K562 (cell line): ENCODE results near the gene CLDND2. TPM values are rescaled to one million over a fixed set of nuclear protein-coding genes. Genes with fewer than 3 reads are reported as not detected.

ENCODE experiments used
- BRD4 ChIP-seq: fragments of 200-600 bp; sonication (generic); IDR thresholded peaks from 2 replicates; pipeline ENCODE4 v1.6.1; 2017; ENCODE audit warnings: inconsistent platforms
- CHD4 ChIP-seq: fragments of 200-600 bp; sonication (generic); IDR thresholded peaks from 3 replicates; pipeline ENCODE4 v1.6.1; 2012; ENCODE audit warnings: low read depth, mild to moderate bottlenecking, mixed read lengths, low read length, inconsistent platforms; ENCODE audit not compliant: insufficient read depth, insufficient replicate concordance, poor library complexity, severe bottlenecking
- CTBP1 ChIP-seq: fragments of 450-650 bp; IDR thresholded peaks from 2 replicates; pipeline ENCODE4 v1.6.1; 2016; ENCODE audit warnings: borderline replicate concordance
- E2F8 ChIP-seq: fragments of 450-650 bp; IDR thresholded peaks from 2 replicates; pipeline ENCODE4 v1.7.1; 2018; ENCODE audit warnings: mild to moderate bottlenecking, low read depth; ENCODE audit not compliant: partially characterized antibody
- ETS1 ChIP-seq: conservative IDR thresholded peaks from 2 replicates; pipeline ENCODE4 v1.6.1; 2011; ENCODE audit warnings: low read depth, mild to moderate bottlenecking, low read length; ENCODE audit not compliant: control insufficient read depth
- FIP1L1 ChIP-seq: fragments of 200-400 bp; formaldehyde crosslinking; IDR thresholded peaks from 2 replicates; pipeline ENCODE4 v1.6.1; 2018; ENCODE audit warnings: mild to moderate bottlenecking, low read depth, low read length; ENCODE audit not compliant: poor library complexity, severe bottlenecking
- HDAC3 ChIP-seq: fragments of 450-650 bp; IDR thresholded peaks from 2 replicates; pipeline ENCODE4 v1.6.1; 2018; ENCODE audit warnings: borderline replicate concordance, mild to moderate bottlenecking, moderate library complexity; ENCODE audit not compliant: partially characterized antibody
- HNRNPK ChIP-seq: fragments of 200-400 bp; formaldehyde crosslinking; IDR thresholded peaks from one replicate; pipeline ENCODE4 v1.6.1; 2018; ENCODE audit warnings: mild to moderate bottlenecking, low read depth, low read length; ENCODE audit not compliant: poor library complexity, severe bottlenecking
- HNRNPUL1 ChIP-seq: fragments of 200-400 bp; formaldehyde crosslinking; IDR thresholded peaks from 2 replicates; pipeline ENCODE4 v1.6.1; 2017; ENCODE audit warnings: low read length
- MED1 ChIP-seq: sonication (generic); formaldehyde crosslinking; IDR thresholded peaks from 2 replicates; pipeline ENCODE4 v1.8.1; 2023; ENCODE audit warnings: missing genetic modification reagents, borderline replicate concordance
- OTX1 ChIP-seq: fragments of 450-650 bp; formaldehyde crosslinking; IDR thresholded peaks from 2 replicates; pipeline ENCODE4 v1.4.0; 2022; ENCODE audit warnings: mild to moderate bottlenecking
- PHTF2 ChIP-seq: fragments of 250-450 bp; sonication (Bioruptor Pico); IDR thresholded peaks from 2 replicates; pipeline ENCODE4 v1.5.0; 2021; ENCODE audit warnings: mild to moderate bottlenecking
- PYGO2 ChIP-seq: fragments of 450-650 bp; IDR thresholded peaks from 2 replicates; pipeline ENCODE4 v1.6.1; 2016; ENCODE audit warnings: mild to moderate bottlenecking, missing genetic modification characterization, moderate library complexity, missing compliant biosample characterization
- RBBP5 ChIP-seq: fragments of 200-600 bp; sonication (generic); IDR thresholded peaks from 2 replicates; pipeline ENCODE4 v1.6.1; 2012; ENCODE audit warnings: borderline replicate concordance, mild to moderate bottlenecking, low read length, control low read depth, inconsistent platforms; ENCODE audit not compliant: insufficient read depth, poor library complexity, severe bottlenecking
- SAFB ChIP-seq: fragments of 200-400 bp; formaldehyde crosslinking; IDR thresholded peaks from 2 replicates; pipeline ENCODE4 v1.6.1; 2017; ENCODE audit warnings: low read depth, low read length, borderline replicate concordance
- SNIP1 ChIP-seq: fragments of 450-650 bp; IDR thresholded peaks from 2 replicates; pipeline ENCODE4 v1.7.1; 2017; ENCODE audit warnings: low read depth, mild to moderate bottlenecking
- TEAD1 ChIP-seq, 2 experiments: fragments of 450-650 bp in 1 of 2; sonication (generic) in 1 of 2; formaldehyde crosslinking; IDR thresholded peaks; 2 replicates each; pipeline versions ENCODE4 v1.4.0 to v1.8.0; 2020 to 2022; ENCODE audit warnings: mild to moderate bottlenecking in 2 of 2, missing genetic modification reagents in 1 of 2
- XRCC5 ChIP-seq: fragments of 200-400 bp; formaldehyde crosslinking; IDR thresholded peaks from 2 replicates; pipeline ENCODE4 v1.6.1; 2017; ENCODE audit warnings: low read depth, mild to moderate bottlenecking, low read length
- ZNF274 ChIP-seq: IDR thresholded peaks from 2 replicates; pipeline ENCODE4 v1.6.1; 2011; ENCODE audit warnings: low read depth, mild to moderate bottlenecking, low read length, moderate library complexity, borderline replicate concordance
- ZNF444 ChIP-seq: fragments of 250-450 bp; sonication (Bioruptor Pico); IDR thresholded peaks from 2 replicates; pipeline ENCODE4 v1.4.0; 2020; ENCODE audit warnings: mild to moderate bottlenecking, moderate library complexity
- ZNF740 ChIP-seq, 3 experiments: fragments of 200-800 bp in 1 of 3; sonication (Bioruptor generic) in 1 of 3; sonication (generic) in 1 of 3; formaldehyde crosslinking in 1 of 3; IDR thresholded peaks; 2 replicates each; pipeline versions ENCODE4 v1.6.1 to v1.8.0; 2016 to 2022; ENCODE audit warnings: mild to moderate bottlenecking in 2 of 3, missing compliant biosample characterization in 2 of 3, missing genetic modification characterization in 2 of 3, missing genetic modification reagents in 1 of 3
- polyA plus RNA-seq, 8 experiments: library from polyadenylated mRNA; depleted of rRNA in 4 of 8; stranded (reverse) in 5 of 8; unstranded in 3 of 8; fragments of >200 nt; fragmentation: Nextera tagmentation in 2 of 8; fragmentation: Illumina TruSeq in 1 of 8; extraction: Ambion mirVana in 2 of 8; extraction: Trizol in 1 of 8; gene quantifications; 2 replicates each; pipeline versions ENCODE4 v1.2.1 to v1.2.3, GENCODE V29; 2011 to 2014; ENCODE audit warnings: inconsistent platforms in 1 of 8, missing spikeins in 1 of 8
- total RNA-seq, 7 experiments: library from RNA; depleted of rRNA in 6 of 7; stranded (reverse); fragments of >200 nt in 6 of 7; fragmentation: Illumina TruSeq in 2 of 7; extraction: Trizol in 2 of 7; gene quantifications; 2 replicates each; pipeline versions ENCODE4 v1.2.1 to v1.2.3, GENCODE V29; 2011 to 2021; ENCODE audit warnings: low replicate concordance in 1 of 7

Gene CLDND2
- total and polyA plus RNA-seq, 9 of the 15 experiments (the other 6 are each of a cell fraction or from before 2014, with no cell fraction given): 0.45 to 4.0 (median 1.2) TPM; not detected in 3

- TF ChIP-seq FIP1L1 (no peak), CTBP1 (no peak), SNIP1 (no peak), MED1 (CRISPR knock-in tag) (no peak), SAFB (no peak), ZNF444 (CRISPR knock-in tag) (no peak), CHD4 (no peak), PYGO2 (tag) (no peak), PHTF2 (CRISPR knock-in tag) (no peak), HDAC3 (no peak), XRCC5 (no peak), RBBP5 (peak; percentile 55), HNRNPUL1 (no peak), TEAD1 (CRISPR knock-in tag; IDR thresholded peaks at IDR 0.05) (no peak), BRD4 (0 out of 2 replicates have a peak, but pooled peaks have one; percentile 45), HNRNPK (no peak), OTX1 (CRISPR knock-in tag) (no peak), ZNF274 (no peak), ZNF740 (CRISPR knock-in tag; IDR thresholded peaks at IDR 0.05) (no peak), ZNF740 (tag; IDR thresholded peaks at IDR 0.05) (no peak), E2F8 (no peak), ETS1 (no peak; the same call in 1 of the 2 replicates)
These were observed 2.8 kb downstream of the CLDND2 start, which contains the start of gene ETFB (continued) for GRCh38 chr19:51365965-51366388.
